GM19467 (cell line): ENCODE results near the gene PSME3IP1.

Experiments
- ATAC-seq: cut with Tn5 transposase; IDR thresholded peaks from one replicate; pipeline ENCODE4 v1.9.1; 2021; ENCODE audit warnings: mild to moderate bottlenecking, moderate library complexity; ENCODE audit not compliant: unreplicated experiment

The PSME3IP1 gene

GRCh38 chr16:57146040-57146647 lies 39.7 kb downstream of the PSME3IP1 start:
- no peak for ATAC-seq

- no peak for ATAC-seq
Observed at GRCh38 chr16:57145046-57146021, 40.5 kb downstream of the PSME3IP1 start.

GRCh38 chr16:57144027-57144426 lies 41.8 kb downstream of the PSME3IP1 start:
- no peak for ATAC-seq

- ATAC-seq, result no peak
Observed at GRCh38 chr16:57143149-57143921, 42.5 kb downstream of the PSME3IP1 start.

GRCh38 chr16:57141822-57142631 lies 43.8 kb downstream of the PSME3IP1 start:
- no peak for ATAC-seq

- no peak for ATAC-seq
Observed at GRCh38 chr16:57140931-57141668, 44.7 kb downstream of the PSME3IP1 start.

GRCh38 chr16:57138281-57138935 lies 47.4 kb downstream of the PSME3IP1 start:
- ATAC-seq, result no peak

GRCh38 chr16:57137566-57138273 lies 48.1 kb downstream of the PSME3IP1 start:
- no peak for ATAC-seq

GRCh38 chr16:57137043-57137442 lies 48.8 kb downstream of the PSME3IP1 start:
- no peak for ATAC-seq

GRCh38 chr16:57134982-57135381 lies 50.9 kb downstream of the PSME3IP1 start:
- no peak for ATAC-seq

GRCh38 chr16:57133886-57134285 lies 52.0 kb downstream of the PSME3IP1 start:
- ATAC-seq, result no peak

GRCh38 chr16:57133031-57133430 lies 52.8 kb downstream of the PSME3IP1 start:
- ATAC-seq, result no peak

- no peak for ATAC-seq
Observed at GRCh38 chr16:57132470-57132869, 53.4 kb downstream of the PSME3IP1 start.

GRCh38 chr16:57131351-57131970 lies 54.4 kb downstream of the PSME3IP1 start:
- ATAC-seq, result no peak

- no peak for ATAC-seq
Observed at GRCh38 chr16:57130950-57131321, 54.9 kb downstream of the PSME3IP1 start.

GRCh38 chr16:57128771-57129389 lies 57.0 kb downstream of the PSME3IP1 start:
- no peak for ATAC-seq

- ATAC-seq, result no peak
Observed at GRCh38 chr16:57127836-57128235, 58.0 kb downstream of the PSME3IP1 start.
